DND-41 (cell line): ENCODE data around the gene CBY1.

Source experiments
- ATAC-seq: fragments of 200-7000 bp; cut with Tn5 transposase; 3 replicates; pipeline ENCODE4 v1.9.1; 2021; ENCODE audit warnings: low read depth; ENCODE audit not compliant: insufficient read depth
- DNase-seq: peaks from one replicate; pipeline ENCODE4 v3.0.0-alpha.2; 2020
- H2AFZ ChIP-seq: 2 replicates; pipeline ENCODE4 v1.6.0; 2012; ENCODE audit warnings: low read depth, low read length
- H3K27ac ChIP-seq: 2 replicates; pipeline ENCODE4 v1.5.1; 2012; ENCODE audit warnings: low read length, inconsistent platforms
- H3K27me3 ChIP-seq: fragments of 200-600 bp; sonication (generic); 2 replicates; pipeline ENCODE4 v1.6.0; 2012; ENCODE audit warnings: low read length, mild to moderate bottlenecking, inconsistent platforms; ENCODE audit not compliant: insufficient read depth, poor library complexity
- H3K36me3 ChIP-seq: 2 replicates; pipeline ENCODE4 v1.5.1; 2012; ENCODE audit warnings: low read length, inconsistent platforms; ENCODE audit not compliant: insufficient read depth
- H3K4me1 ChIP-seq: 2 replicates; pipeline ENCODE4 v1.5.1; 2012; ENCODE audit warnings: mild to moderate bottlenecking, low read length; ENCODE audit not compliant: insufficient read depth
- H3K4me2 ChIP-seq: 2 replicates; pipeline ENCODE4 v1.6.0; 2012; ENCODE audit warnings: mild to moderate bottlenecking, moderate library complexity, low read length, inconsistent platforms; ENCODE audit not compliant: insufficient read depth
- H3K4me3 ChIP-seq, 2 experiments: fragments of 200-600 bp in 1 of 2; shearing (Covaris generic) in 1 of 2; 2 replicates each; pipeline ENCODE4 v1.5.1; 2012 to 2016; ENCODE audit warnings: inconsistent platforms in 2 of 2, low read length in 2 of 2, mild to moderate bottlenecking in 2 of 2, low read depth in 1 of 2, moderate library complexity in 1 of 2
- H3K79me2 ChIP-seq: 2 replicates; pipeline ENCODE4 v1.6.0; 2012; ENCODE audit warnings: low read length, inconsistent platforms; ENCODE audit not compliant: insufficient read depth
- H3K9ac ChIP-seq: 2 replicates; pipeline ENCODE4 v1.6.0; 2012; ENCODE audit warnings: low read depth, mild to moderate bottlenecking, inconsistent platforms, low read length, moderate library complexity
- H3K9me3 ChIP-seq: 2 replicates; pipeline ENCODE4 v1.5.1; 2012; ENCODE audit warnings: low read length, moderate library complexity, mild to moderate bottlenecking, inconsistent platforms; ENCODE audit not compliant: insufficient read depth, severe bottlenecking
- H4K20me1 ChIP-seq: 2 replicates; pipeline ENCODE4 v1.6.0; 2012; ENCODE audit warnings: low read length; ENCODE audit not compliant: insufficient read depth
- CTCF ChIP-seq: IDR thresholded peaks from 2 replicates; pipeline ENCODE4 v1.5.1; 2012; ENCODE audit warnings: borderline replicate concordance, low read length, moderate library complexity, mild to moderate bottlenecking; ENCODE audit not compliant: poor library complexity, severe bottlenecking; ENCODE audit errors: extremely low read depth
- EZH2 ChIP-seq: IDR thresholded peaks from 3 replicates; pipeline ENCODE4 v1.6.1; 2012; ENCODE audit warnings: borderline replicate concordance, low read depth, mild to moderate bottlenecking, moderate library complexity, low read length, inconsistent platforms; ENCODE audit not compliant: severe bottlenecking

Gene CBY1

GRCh38 chr22:38709306-38709705, 52.9 kb downstream of the CBY1 start:
- DNase-seq (no peak), ATAC-seq (no peak)
- no peak overlapping the region for H2AFZ ChIP-seq
- no peak overlapping the region for H3K4me2 ChIP-seq
- H3K79me2 ChIP-seq: peaks cover 85% of the 10 kb centered on the region
- H3K36me3 ChIP-seq: peaks cover 57% of the 10 kb centered on the region
- no peaks in the 10 kb centered on the region for H3K27me3 ChIP-seq
- H4K20me1 ChIP-seq: peaks cover 71% of the 10 kb centered on the region
- no peak overlapping the region for H3K4me3 ChIP-seq
- H3K27ac ChIP-seq: no peak overlapping the region
- H3K9ac ChIP-seq: no peak overlapping the region
- H3K4me1 ChIP-seq: peaks cover 45% of the 10 kb centered on the region
- TF ChIP-seq EZH2: no peak
- no peaks in the 10 kb centered on the region for H3K9me3 ChIP-seq

DNA sequence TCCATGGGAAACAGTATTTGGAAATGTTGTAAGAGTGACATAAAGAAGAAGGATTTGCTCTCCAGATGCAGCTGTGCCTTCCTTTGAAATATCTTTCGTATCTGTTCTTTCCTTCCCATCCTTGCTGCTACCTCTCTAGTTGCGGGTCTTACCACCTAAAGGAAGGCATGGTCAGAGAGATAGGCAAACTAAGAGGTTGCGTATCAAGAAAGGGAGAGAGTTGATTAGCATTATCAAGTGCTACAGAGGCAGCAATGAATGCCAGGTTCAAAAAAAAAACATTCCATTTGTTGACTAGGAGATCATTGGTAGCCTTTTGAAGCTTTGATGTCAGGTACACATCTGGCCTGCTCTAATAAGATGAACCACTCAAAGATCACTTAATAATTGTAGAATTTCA, 53.9 kb downstream of the CBY1 start:
- TF ChIP-seq EZH2 (no peak), CTCF (no peak)
- H3K4me3 ChIP-seq: no peak overlapping the region
- H3K4me2 ChIP-seq: no peak overlapping the region; the same call in 1 of the 2 replicates
- peaks cover 81% of the 10 kb centered on the region for H4K20me1 ChIP-seq
- peaks cover 62% of the 10 kb centered on the region for H3K36me3 ChIP-seq
- ATAC-seq (no peak), DNase-seq (no peak)
- no peak overlapping the region for H2AFZ ChIP-seq
- no peaks in the 10 kb centered on the region for H3K9me3 ChIP-seq
- no peak overlapping the region for H3K9ac ChIP-seq
- peaks cover 96% of the 10 kb centered on the region for H3K79me2 ChIP-seq
- H3K27me3 ChIP-seq: no peaks in the 10 kb centered on the region
- H3K27ac ChIP-seq: no peak overlapping the region
- peaks cover 36% of the 10 kb centered on the region for H3K4me1 ChIP-seq

GRCh38 chr22:38710866-38711265, 54.4 kb downstream of the CBY1 start:
- Histone ChIP-seq H3K36me3 (peaks cover 67% of the 10 kb centered on the region), H3K27ac (no peak overlapping the region), H3K4me2 (no peak overlapping the region), H3K9ac (no peak overlapping the region), H3K79me2 (peaks cover 100% of the 10 kb centered on the region), H4K20me1 (peaks cover 86% of the 10 kb centered on the region), H3K4me1 (peaks cover 36% of the 10 kb centered on the region), H3K9me3 (no peaks in the 10 kb centered on the region), H3K27me3 (no peaks in the 10 kb centered on the region), H3K4me3 (no peak overlapping the region), H2AFZ (no peak overlapping the region)
- TF ChIP-seq EZH2: no peak
- no peak for TF ChIP-seq CTCF
- ATAC-seq (no peak), DNase-seq (no peak)

- no peak for ATAC-seq
- no peaks in the 10 kb centered on the region for H3K9me3 ChIP-seq
- no peak overlapping the region for H3K4me2 ChIP-seq
- H2AFZ ChIP-seq: no peak overlapping the region
- TF ChIP-seq EZH2 (no peak), CTCF (no peak)
- H3K9ac ChIP-seq: no peak overlapping the region
- H4K20me1 ChIP-seq: peaks cover 83% of the 10 kb centered on the region
- peaks cover 24% of the 10 kb centered on the region for H3K4me1 ChIP-seq
- no peak for DNase-seq
- no peak overlapping the region for H3K27ac ChIP-seq
- peaks cover 77% of the 10 kb centered on the region for H3K36me3 ChIP-seq
- no peak overlapping the region for H3K4me3 ChIP-seq
- H3K79me2 ChIP-seq: peaks cover 99% of the 10 kb centered on the region
- H3K27me3 ChIP-seq: no peaks in the 10 kb centered on the region
Observed at GRCh38 chr22:38712486-38713207, 56.2 kb downstream of the CBY1 start.
